ENCODE results near the gene CUX1.

DNA sequence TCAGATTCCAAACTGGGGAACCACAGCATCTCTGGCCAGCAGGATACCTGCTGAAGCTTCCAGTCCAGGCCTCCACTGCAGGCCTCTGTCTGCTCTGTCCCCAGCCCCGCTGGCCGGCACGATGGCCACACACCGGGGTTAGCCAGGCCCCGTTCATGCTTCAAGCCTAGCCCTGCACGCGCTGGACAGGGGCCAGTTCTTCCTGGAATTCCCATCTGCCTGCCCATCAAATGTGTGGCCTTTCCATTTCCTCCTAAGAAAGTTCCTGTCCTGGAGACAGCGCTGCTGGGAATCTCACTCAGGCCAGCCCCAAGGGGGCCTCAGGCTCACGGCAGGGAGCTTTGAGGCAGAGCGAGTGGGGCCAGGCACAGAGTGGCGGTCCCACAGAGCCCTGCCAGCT is 487.2 kb downstream of the CUX1 start:
- TF ChIP-seq TOX (CRISPR knock-in tag; IDR thresholded peaks at IDR 0.05; ENCODE audit: borderline replicate concordance) (no peak), ZNF565 (CRISPR knock-in tag; conservative IDR thresholded peaks at IDR 0.05; ENCODE audit: low read depth) (no peak), CSDC2 (CRISPR knock-in tag; IDR thresholded peaks at IDR 0.05) (no peak), ZFP3 (CRISPR knock-in tag; IDR thresholded peaks at IDR 0.05) (no peak), RARB (CRISPR knock-in tag; IDR thresholded peaks at IDR 0.05) (no peak), PATZ1 (CRISPR knock-in tag; IDR thresholded peaks at IDR 0.05; ENCODE audit: borderline replicate concordance) (no peak), ARNTL (CRISPR knock-in tag; IDR thresholded peaks at IDR 0.05; ENCODE audit: borderline replicate concordance, low read depth) (no peak), ZNF8 (CRISPR knock-in tag; IDR thresholded peaks at IDR 0.05) (no peak), BACH2 (CRISPR knock-in tag; IDR thresholded peaks at IDR 0.05; ENCODE audit: borderline replicate concordance) (no peak), ZFP30 (CRISPR knock-in tag; IDR thresholded peaks at IDR 0.05) (no peak), OSR1 (CRISPR knock-in tag; IDR thresholded peaks at IDR 0.05) (no peak), GLIS3 (CRISPR knock-in tag; IDR thresholded peaks at IDR 0.05) (no peak)
- TF ChIP-seq, protein P1, sequence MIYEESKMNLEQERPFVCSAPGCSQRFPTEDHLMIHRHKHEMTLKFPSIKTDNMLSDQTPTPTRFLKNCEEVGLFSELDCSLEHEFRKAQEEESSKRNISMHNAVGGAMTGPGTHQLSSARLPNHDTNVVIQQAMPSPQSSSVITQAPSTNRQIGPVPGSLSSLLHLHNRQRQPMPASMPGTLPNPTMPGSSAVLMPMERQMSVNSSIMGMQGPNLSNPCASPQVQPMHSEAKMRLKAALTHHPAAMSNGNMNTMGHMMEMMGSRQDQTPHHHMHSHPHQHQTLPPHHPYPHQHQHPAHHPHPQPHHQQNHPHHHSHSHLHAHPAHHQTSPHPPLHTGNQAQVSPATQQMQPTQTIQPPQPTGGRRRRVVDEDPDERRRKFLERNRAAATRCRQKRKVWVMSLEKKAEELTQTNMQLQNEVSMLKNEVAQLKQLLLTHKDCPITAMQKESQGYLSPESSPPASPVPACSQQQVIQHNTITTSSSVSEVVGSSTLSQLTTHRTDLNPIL (CRISPR knock-in tag; IDR thresholded peaks at IDR 0.05; ENCODE audit: low read depth) = no peak
- TF ChIP-seq, protein P2, sequence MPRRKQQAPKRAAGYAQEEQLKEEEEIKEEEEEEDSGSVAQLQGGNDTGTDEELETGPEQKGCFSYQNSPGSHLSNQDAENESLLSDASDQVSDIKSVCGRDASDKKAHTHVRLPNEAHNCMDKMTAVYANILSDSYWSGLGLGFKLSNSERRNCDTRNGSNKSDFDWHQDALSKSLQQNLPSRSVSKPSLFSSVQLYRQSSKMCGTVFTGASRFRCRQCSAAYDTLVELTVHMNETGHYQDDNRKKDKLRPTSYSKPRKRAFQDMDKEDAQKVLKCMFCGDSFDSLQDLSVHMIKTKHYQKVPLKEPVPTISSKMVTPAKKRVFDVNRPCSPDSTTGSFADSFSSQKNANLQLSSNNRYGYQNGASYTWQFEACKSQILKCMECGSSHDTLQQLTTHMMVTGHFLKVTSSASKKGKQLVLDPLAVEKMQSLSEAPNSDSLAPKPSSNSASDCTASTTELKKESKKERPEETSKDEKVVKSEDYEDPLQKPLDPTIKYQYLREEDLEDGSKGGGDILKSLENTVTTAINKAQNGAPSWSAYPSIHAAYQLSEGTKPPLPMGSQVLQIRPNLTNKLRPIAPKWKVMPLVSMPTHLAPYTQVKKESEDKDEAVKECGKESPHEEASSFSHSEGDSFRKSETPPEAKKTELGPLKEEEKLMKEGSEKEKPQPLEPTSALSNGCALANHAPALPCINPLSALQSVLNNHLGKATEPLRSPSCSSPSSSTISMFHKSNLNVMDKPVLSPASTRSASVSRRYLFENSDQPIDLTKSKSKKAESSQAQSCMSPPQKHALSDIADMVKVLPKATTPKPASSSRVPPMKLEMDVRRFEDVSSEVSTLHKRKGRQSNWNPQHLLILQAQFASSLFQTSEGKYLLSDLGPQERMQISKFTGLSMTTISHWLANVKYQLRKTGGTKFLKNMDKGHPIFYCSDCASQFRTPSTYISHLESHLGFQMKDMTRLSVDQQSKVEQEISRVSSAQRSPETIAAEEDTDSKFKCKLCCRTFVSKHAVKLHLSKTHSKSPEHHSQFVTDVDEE (CRISPR knock-in tag; IDR thresholded peaks at IDR 0.05) = no peak

Measured in SK-N-SH treated with all-trans-retinoic acid at 6 μM for 48 hours (cell line).